Activated naive CD4-positive, alpha-beta T cell treated with Interleukin-2 at 50 U/mL for 16 hours (primary cell): Measurements from ENCODE around the gene GNG13.
"Not testable (repeated sequence)": the region's sequence is repeated elsewhere in the genome, so short reads cannot be mapped to it uniquely, and the experiment has no call there.

ENCODE experiments used
- DNase-seq: peaks from one replicate; pipeline ENCODE4 v3.0.0-alpha.2; 2020

The GNG13 gene

GRCh38 chr16:831571-832413, 31.3 kb upstream of the GNG13 start:
- DNase-seq, result no peak

DNA sequence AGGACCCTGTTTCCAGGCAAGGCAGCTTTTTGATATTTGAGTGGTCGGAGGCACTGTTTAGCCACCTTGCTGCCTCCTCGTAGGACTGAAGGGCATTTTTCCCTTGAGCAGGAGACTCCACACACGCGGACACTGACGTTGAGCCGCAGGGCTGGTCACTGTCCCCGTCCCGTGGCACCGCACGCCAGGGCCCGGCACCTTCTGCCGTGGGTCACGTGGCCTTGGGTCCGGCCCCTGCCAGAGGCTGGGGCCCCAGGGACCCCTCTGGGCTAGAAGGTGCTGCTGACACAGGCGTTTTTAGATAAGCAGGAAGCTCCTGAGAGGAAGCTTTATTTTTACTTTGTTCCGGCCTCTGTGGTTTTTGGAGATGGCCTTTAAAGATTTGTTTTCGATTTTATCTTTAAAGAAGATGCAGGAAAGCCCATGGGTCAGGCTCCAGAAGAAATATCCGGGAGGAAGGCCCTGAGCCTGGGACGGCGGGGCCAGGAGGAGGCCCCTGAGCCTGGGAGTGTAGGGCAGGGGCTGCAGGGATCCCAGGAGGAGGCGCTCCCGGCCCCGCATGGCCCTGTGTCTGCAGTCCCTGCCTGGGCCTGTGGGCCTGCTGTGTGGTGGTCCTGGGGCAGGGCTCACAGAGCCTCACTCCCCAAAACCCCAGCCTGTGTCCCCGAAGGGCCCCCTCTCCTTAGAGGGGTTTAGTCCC, 30.5 kb upstream of the GNG13 start:
- DNase-seq, result no peak

GRCh38 chr16:830107-830870, 29.8 kb upstream of the GNG13 start:
- no peak for DNase-seq

DNA sequence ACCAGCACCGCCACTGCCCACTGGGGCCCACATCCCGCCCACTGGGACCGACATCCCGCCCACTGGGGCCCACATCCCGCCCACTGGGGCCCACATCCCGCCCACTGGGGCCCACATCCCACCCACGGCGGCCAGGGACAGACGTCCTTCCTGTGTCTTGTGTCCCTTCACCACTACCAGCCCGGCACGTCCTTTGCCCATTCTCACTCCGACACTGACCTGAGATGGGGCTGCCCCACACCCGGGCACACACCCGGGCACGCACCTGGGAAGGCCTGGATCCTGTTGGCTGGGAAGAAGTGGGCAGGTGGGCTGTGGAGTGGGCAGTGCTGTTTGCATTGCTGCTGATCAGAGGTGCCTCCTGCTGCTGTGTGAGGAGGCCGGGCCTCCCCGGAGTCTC, 28.4 kb upstream of the GNG13 start:
- no peak for DNase-seq

DNA sequence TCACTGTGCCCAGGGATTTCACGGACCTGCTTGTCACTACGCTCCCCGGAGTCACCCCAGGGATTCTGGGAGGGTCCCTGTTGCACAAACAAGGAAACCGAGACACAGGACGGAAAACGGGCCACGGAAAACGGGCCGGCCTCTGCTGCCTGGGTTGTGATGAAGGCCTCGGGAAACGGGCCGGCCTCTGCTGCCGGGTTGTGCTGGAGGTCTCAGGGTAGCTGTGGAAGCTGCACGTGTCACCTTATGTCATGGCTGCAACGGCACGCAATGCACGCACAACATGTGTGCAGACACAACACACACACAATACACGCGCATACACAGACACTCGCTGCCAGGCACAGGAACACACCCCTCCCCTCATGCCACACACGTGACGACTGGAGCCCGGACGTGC, 27.0 kb upstream of the GNG13 start:
- DNase-seq, result no peak

GRCh38 chr16:825341-826061, 25.0 kb upstream of the GNG13 start:
- DNase-seq, result no peak

- DNase-seq, result no peak
These were observed 24.1 kb upstream of the GNG13 start for GRCh38 chr16:824601-825000.

- DNase-seq, result no peak
These were observed 23.7 kb upstream of the GNG13 start for GRCh38 chr16:824194-824593.

DNA sequence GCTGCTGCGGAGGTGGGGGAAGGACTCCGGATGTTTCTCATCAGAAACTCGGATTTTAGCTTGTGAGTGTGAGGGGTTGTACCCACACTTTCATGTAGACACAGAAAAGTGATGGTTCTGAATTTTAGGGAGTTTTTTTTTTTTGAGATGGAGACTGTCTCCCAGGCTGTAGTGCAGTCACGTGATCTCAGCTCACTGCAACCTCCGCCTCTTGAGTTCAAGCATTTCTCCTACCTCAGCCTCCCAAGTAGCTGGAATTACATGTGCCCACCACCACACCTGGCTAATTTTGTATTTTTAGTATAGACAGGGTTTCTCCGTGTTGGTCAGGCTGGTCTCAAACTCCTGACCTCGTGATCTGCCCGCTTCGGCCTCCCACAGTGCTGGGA, 22.4 kb upstream of the GNG13 start:
- DNase-seq, result no peak

DNA sequence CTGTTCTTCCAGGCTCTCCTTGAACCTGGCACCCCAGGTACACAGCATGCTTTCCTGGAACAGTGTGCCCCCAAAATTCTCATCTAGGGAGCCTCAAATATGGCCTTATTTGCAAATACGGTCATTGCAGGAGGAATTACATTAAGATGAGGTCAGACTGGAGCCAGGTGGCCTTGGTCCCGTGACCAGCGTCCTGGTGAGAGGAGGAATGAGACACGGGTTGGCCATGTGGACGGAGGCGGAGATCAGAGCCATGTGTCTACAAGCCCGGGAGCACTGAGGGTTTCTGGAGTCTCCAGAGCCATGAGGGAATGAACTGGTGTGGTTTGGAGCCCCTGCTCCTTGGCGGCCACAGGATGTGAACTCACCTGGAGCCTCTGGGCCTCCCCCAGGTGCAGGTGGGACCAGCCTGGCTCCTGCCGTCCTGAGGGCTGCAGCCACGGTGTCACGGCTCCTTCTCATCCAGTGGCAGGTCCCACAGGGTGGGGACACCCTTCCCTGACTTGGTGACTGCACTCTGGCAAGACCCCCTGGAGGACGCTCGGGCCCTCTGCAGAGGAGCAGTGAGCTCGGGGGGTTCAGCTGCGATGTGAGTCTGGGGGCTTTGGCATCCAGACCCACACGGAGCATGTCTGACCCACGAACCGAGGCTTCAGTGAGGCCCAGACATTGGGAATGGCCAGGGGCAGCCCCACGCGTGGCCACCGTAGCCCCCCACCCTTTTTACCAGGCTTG, 21.8 kb upstream of the GNG13 start:
- no peak for DNase-seq

DNA sequence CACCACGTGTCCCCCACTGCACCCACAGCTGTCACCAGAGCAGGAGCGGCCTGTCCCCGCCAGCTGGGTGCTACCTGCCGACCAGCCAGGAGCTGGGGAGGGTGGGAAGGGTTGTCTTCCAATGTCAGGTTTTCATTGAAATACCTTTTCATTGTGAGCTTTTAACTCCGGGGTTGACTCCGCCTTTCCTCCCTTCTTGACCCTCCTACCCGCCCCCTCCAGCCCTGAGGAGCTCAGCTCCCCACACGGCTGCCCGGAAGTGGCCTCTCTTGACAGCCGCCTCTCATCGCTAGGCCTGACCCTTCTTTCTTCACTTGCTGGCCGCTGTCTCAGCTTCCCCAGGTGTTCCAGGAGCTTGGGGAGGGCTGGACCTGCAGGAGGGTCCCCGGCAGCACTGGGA, 21.2 kb upstream of the GNG13 start:
- DNase-seq, result no peak

DNA sequence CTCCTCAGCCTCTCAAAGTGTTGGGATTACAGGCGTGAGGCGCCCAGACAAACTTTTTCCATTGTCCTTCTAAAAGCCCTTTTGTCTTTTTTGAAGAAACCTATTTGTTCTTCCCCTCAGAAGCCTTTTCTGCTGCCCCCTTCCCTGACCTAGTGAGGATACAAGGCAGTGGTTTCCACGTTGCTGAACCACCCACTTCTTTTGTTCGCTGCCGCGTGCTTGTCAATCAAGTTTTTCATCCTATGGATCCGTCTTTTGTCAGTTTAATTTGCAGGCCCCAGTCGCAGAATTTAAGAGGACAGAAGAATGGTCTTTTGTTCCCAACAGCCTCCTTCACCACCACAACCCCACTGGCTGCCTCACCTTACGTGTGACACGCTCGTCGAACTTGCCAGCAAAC, 20.2 kb upstream of the GNG13 start:
- DNase-seq, result no peak

DNA sequence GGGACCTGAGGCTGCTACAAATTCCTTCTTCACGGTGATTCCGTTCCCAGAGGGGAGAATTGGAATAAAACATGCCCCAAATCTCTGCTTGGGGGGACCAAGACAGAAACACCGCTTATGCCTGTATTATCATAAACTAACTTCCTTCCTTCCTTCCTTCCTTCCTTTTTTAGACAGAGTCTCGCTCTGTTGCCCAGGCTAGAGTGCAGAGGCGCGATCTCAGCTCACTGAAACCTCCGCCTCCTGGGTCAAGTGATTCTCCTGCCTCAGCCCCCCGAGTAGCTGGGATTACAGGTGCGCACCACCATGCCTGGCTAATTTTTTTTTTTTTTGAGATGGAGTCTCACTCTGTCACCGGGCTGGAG, 19.5 kb upstream of the GNG13 start:
- DNase-seq, result not testable (repeated sequence)

GRCh38 chr16:819336-820043, 19.0 kb upstream of the GNG13 start:
- peak; percentile 42 for DNase-seq

- DNase-seq, result no peak
These were observed 18.1 kb upstream of the GNG13 start for GRCh38 chr16:818592-818991.

- DNase-seq, result no peak
These were observed 17.6 kb upstream of the GNG13 start for GRCh38 chr16:818132-818531.

- DNase-seq, result no peak
These were observed 16.7 kb upstream of the GNG13 start for GRCh38 chr16:817001-817906.

GRCh38 chr16:815861-816260, 15.3 kb upstream of the GNG13 start:
- no peak for DNase-seq

DNA sequence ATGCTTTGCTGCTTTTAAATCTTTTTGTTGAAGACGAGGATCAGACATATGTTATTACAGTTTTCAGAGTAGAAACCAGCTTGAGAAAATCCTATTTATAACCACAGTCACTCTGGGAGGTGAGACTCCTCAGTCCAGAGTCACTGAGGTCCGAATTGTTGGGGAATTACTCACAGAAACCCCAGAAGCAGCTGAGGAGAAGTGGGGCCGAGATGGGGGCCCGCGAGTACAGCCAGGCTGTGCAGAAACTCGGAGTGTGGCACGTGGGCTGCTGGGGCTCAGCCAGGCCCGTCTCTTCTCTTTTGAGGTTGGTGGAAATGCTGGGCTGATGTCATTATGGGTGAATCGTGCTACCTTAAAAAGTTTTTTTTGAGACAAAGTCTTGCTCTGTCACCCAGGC, 14.4 kb upstream of the GNG13 start:
- DNase-seq, result no peak

- no peak for DNase-seq
These were observed 13.4 kb upstream of the GNG13 start for GRCh38 chr16:813916-814412.
